Body of pancreas (tissue), 4 donors: ENCODE measurements around the gene EPC2.

Experiments
- POLR2A ChIP-seq, 3 donors: fragments of 450-650 bp; IDR thresholded peaks; one replicate each; pipeline ENCODE4 v1.6.1; 2016; ENCODE audit warnings: antibody characterized with exemption in 3 of 3, mild to moderate bottlenecking in 2 of 3
- TF ChIP-seq, protein P1 (sequence below), 7 experiments: fragments of 450-650 bp in 4 of 7; fragments of 200-600 bp in 3 of 7; sonication (generic) in 3 of 7; IDR thresholded peaks; one replicate each; pipeline ENCODE4 v1.5.1; 2016 to 2019; ENCODE audit warnings: antibody characterized with exemption in 7 of 7

- TF ChIP-seq, protein P1, sequence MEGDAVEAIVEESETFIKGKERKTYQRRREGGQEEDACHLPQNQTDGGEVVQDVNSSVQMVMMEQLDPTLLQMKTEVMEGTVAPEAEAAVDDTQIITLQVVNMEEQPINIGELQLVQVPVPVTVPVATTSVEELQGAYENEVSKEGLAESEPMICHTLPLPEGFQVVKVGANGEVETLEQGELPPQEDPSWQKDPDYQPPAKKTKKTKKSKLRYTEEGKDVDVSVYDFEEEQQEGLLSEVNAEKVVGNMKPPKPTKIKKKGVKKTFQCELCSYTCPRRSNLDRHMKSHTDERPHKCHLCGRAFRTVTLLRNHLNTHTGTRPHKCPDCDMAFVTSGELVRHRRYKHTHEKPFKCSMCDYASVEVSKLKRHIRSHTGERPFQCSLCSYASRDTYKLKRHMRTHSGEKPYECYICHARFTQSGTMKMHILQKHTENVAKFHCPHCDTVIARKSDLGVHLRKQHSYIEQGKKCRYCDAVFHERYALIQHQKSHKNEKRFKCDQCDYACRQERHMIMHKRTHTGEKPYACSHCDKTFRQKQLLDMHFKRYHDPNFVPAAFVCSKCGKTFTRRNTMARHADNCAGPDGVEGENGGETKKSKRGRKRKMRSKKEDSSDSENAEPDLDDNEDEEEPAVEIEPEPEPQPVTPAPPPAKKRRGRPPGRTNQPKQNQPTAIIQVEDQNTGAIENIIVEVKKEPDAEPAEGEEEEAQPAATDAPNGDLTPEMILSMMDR (IDR thresholded peaks at IDR 0.05): no peak
- TF ChIP-seq POLR2A (IDR thresholded peaks at IDR 0.05): no peak
These were observed 74.7 kb downstream of the EPC2 start for GRCh38 chr2:148719195-148719749.
